ENCODE data around the gene RPL41.

RPL41 gene

GRCh38 chr12:56099787-56100186 lies 16.6 kb upstream of the RPL41 start:
- Histone ChIP-seq H3K27me3 (no peaks in the 10 kb centered on the region), H3K27ac (no peak overlapping the region), H4K20me1 (peaks cover 0 to under 1% (median 0%) of the 10 kb centered on the region in 11 experiments; a peak in 1 of 22 replicates), H3K9ac (no peak overlapping the region), H3K4me2 (no peak overlapping the region), H3K9me3 (replicated peaks in 1 of 11) (no peaks in the 10 kb centered on the region), H3K4me1 (peaks cover 12 to 18% (median 14%) of the 10 kb centered on the region in 10 experiments), H3K4me3 (no peak overlapping the region), H3K36me3 (no peaks in the 10 kb centered on the region)
- TF ChIP-seq Cebpa-rat (IDR thresholded peaks at IDR 0.05): no peak

GRCh38 chr12:56101045-56101444 lies 15.4 kb upstream of the RPL41 start:
- H3K36me3 ChIP-seq: peaks cover 0 to 8% (median 5%) of the 10 kb centered on the region in 11 experiments; a peak in 12 of 22 replicates
- no peak overlapping the region for H3K27ac ChIP-seq
- H3K9ac ChIP-seq: no peak overlapping the region
- H3K4me1 ChIP-seq: peaks cover 17 to 23% (median 20%) of the 10 kb centered on the region in 10 experiments
- H4K20me1 ChIP-seq: peaks cover 5 to 13% (median 9%) of the 10 kb centered on the region in 11 experiments; a peak in 20 of 22 replicates
- no peak overlapping the region for H3K4me3 ChIP-seq
- no peaks in the 10 kb centered on the region for H3K9me3 ChIP-seq (replicated peaks in 1 of 11)
- H3K4me2 ChIP-seq: no peak overlapping the region
- TF ChIP-seq Cebpa-rat (IDR thresholded peaks at IDR 0.05): no peak
- H3K27me3 ChIP-seq: no peaks in the 10 kb centered on the region

GRCh38 chr12:56102683-56103065 lies 13.8 kb upstream of the RPL41 start:
- peak overlapping the region in 1 of 11 experiments; percentile 99; a peak in 1 of 22 replicates for H3K9ac ChIP-seq
- H3K36me3 ChIP-seq: peaks cover 13 to 24% (median 21%) of the 10 kb centered on the region in 11 experiments
- H3K4me2 ChIP-seq: peak overlapping the region; percentile 74 to 91 (median 88); a peak in 21 of 22 replicates

GRCh38 chr12:56103066-56103711 lies 13.2 kb upstream of the RPL41 start:
- Histone ChIP-seq H3K4me1 (peaks cover 29 to 38% (median 32%) of the 10 kb centered on the region in 10 experiments), H3K9me3 (replicated peaks in 1 of 11) (no peaks in the 10 kb centered on the region), H3K27me3 (no peaks in the 10 kb centered on the region), H3K9ac (peak overlapping the region; percentile 85 to 99 (median 97); a peak in 21 of 22 replicates), H3K4me3 (peak overlapping the region; percentile 68 to 98 (median 92)), H4K20me1 (peaks cover 9 to 35% (median 30%) of the 10 kb centered on the region in 11 experiments; a peak in 21 of 22 replicates), H3K4me2 (peak overlapping the region; percentile 74 to 91 (median 88)), H3K36me3 (peaks cover 18 to 30% (median 27%) of the 10 kb centered on the region in 11 experiments), H3K27ac (peak overlapping the region in 10 of 11 experiments; percentile 65 to 99 (median 94); a peak in 18 of 22 replicates)
- no peak for TF ChIP-seq Cebpa-rat (IDR thresholded peaks at IDR 0.05)

More at GRCh38 chr12:56102683-56103065, 13.8 kb upstream of the RPL41 start:
- TF ChIP-seq Cebpa-rat (IDR thresholded peaks at IDR 0.05): no peak
- Histone ChIP-seq H3K27me3 (no peaks in the 10 kb centered on the region), H4K20me1 (peaks cover 9 to 29% (median 25%) of the 10 kb centered on the region in 11 experiments; a peak in 21 of 22 replicates), H3K4me1 (peaks cover 29 to 38% (median 32%) of the 10 kb centered on the region in 10 experiments), H3K27ac (no peak overlapping the region), H3K4me3 (no peak overlapping the region), H3K9me3 (replicated peaks in 1 of 11) (no peaks in the 10 kb centered on the region)

- Histone ChIP-seq H3K27ac (peak overlapping the region; percentile 65 to 99 (median 94)), H3K4me1 (peaks cover 29 to 38% (median 32%) of the 10 kb centered on the region in 10 experiments), H3K9ac (peak overlapping the region; percentile 85 to 99 (median 97)), H3K36me3 (peaks cover 24 to 35% (median 32%) of the 10 kb centered on the region in 11 experiments), H3K4me2 (peak overlapping the region; percentile 74 to 91 (median 88)), H3K9me3 (replicated peaks in 1 of 11) (no peaks in the 10 kb centered on the region), H4K20me1 (peaks cover 9 to 37% (median 32%) of the 10 kb centered on the region in 11 experiments; a peak in 21 of 22 replicates), H3K27me3 (no peaks in the 10 kb centered on the region), H3K4me3 (peak overlapping the region; percentile 68 to 98 (median 92))
- no peak for TF ChIP-seq Cebpa-rat (IDR thresholded peaks at IDR 0.05)
These were observed 12.7 kb upstream of the RPL41 start for GRCh38 chr12:56103823-56104108.

GRCh38 chr12:56104109-56104814 lies 12.2 kb upstream of the RPL41 start, which contains the start of gene PA2G4:
Gene PA2G4, plus strand, starts transcription at chr12:56104559. Its CDS starts 179 bp downstream, at chr12:56104738.
- peak within 1 kb of the TSS; percentile 79 to 98 (median 92) for H3K4me3 ChIP-seq
- peaks cover 29 to 40% (median 37%) of the 10 kb centered on the region in 11 experiments for H3K36me3 ChIP-seq
- peak within 1 kb of the TSS; percentile 90 to 99 (median 97) for H3K9ac ChIP-seq
- peak within 1 kb of the TSS; percentile 90 to 99 (median 95) for H3K4me2 ChIP-seq
- no peaks in the 10 kb centered on the region for H3K9me3 ChIP-seq (replicated peaks in 1 of 11)
- TF ChIP-seq Cebpa-rat (IDR thresholded peaks at IDR 0.05): no peak
- peaks cover 9 to 42% (median 33%) of the 10 kb centered on the region in 11 experiments; a peak in 21 of 22 replicates for H4K20me1 ChIP-seq
- H3K4me1 ChIP-seq: peaks cover 29 to 38% (median 32%) of the 10 kb centered on the region in 10 experiments
- H3K27me3 ChIP-seq: no peaks in the 10 kb centered on the region
- peak within 1 kb of the TSS; percentile 71 to 99 (median 94) for H3K27ac ChIP-seq

GRCh38 chr12:56104815-56105608 lies 11.4 kb upstream of the RPL41 start:
- Histone ChIP-seq H3K27ac (peak overlapping the region; percentile 71 to 99 (median 94)), H3K4me3 (peak overlapping the region; percentile 79 to 98 (median 92)), H3K9me3 (replicated peaks in 1 of 11) (no peaks in the 10 kb centered on the region), H3K4me2 (peak overlapping the region; percentile 85 to 99 (median 95)), H3K27me3 (no peaks in the 10 kb centered on the region), H4K20me1 (peaks cover 9 to 49% (median 33%) of the 10 kb centered on the region in 11 experiments; a peak in 21 of 22 replicates), H3K36me3 (peaks cover 36 to 48% (median 45%) of the 10 kb centered on the region in 11 experiments), H3K4me1 (peaks cover 29 to 38% (median 32%) of the 10 kb centered on the region in 10 experiments), H3K9ac (peak overlapping the region; percentile 90 to 99 (median 97))
- TF ChIP-seq Cebpa-rat (IDR thresholded peaks at IDR 0.05): no peak

GRCh38 chr12:56105609-56105902 lies 10.9 kb upstream of the RPL41 start:
- H3K9me3 ChIP-seq (replicated peaks in 1 of 11): no peaks in the 10 kb centered on the region
- H3K36me3 ChIP-seq: peaks cover 42 to 53% (median 50%) of the 10 kb centered on the region in 11 experiments
- H3K4me3 ChIP-seq: peak overlapping the region; percentile 79 to 98 (median 92)
- H3K4me1 ChIP-seq: peaks cover 29 to 38% (median 32%) of the 10 kb centered on the region in 10 experiments
- H3K4me2 ChIP-seq: peak overlapping the region; percentile 85 to 99 (median 95)
- H3K9ac ChIP-seq: peak overlapping the region; percentile 90 to 99 (median 97)
- H3K27me3 ChIP-seq: no peaks in the 10 kb centered on the region
- no peak for TF ChIP-seq Cebpa-rat (IDR thresholded peaks at IDR 0.05)
- H4K20me1 ChIP-seq: peaks cover 9 to 54% (median 33%) of the 10 kb centered on the region in 11 experiments; a peak in 21 of 22 replicates
- peak overlapping the region; percentile 71 to 99 (median 94); a peak in 21 of 22 replicates for H3K27ac ChIP-seq

All from BLaER1 treated with 17β-estradiol and CSF1 and Interleukin-3, amounts not matched to agents 10 nM and 100 nM (cell line).